ENCODE data around the gene PIK3R1. TPM values are rescaled to one million over a fixed set of nuclear protein-coding genes. Genes with fewer than 3 reads are reported as not detected.

Gene PIK3R1
- total and polyA plus RNA-seq, 2 of the 4 experiments (the other 2 are of a cell fraction), result 2.4 to 9.3 TPM

- H3K14ac ChIP-seq (replicated peaks; ENCODE audit: low read depth, low read length), result no peak overlapping the region
- ChIA-PET POLR2A (ENCODE audit: unreplicated experiment) (no interaction called here), CTCF (interaction anchor here (1.6 kb wide), 1 partner anchor 10 kb away, joined by 3 read pairs; no protein-coding TSS in a partner anchor)
- no peak overlapping the region; the same call in 1 of the 2 replicates for H3K18ac ChIP-seq (ENCODE audit: low read depth, low read length)
- H2BK120ac ChIP-seq (ENCODE audit: low read depth, low read length), result no peak overlapping the region
- DNase-seq (no peak), ATAC-seq (ENCODE audit: low read depth) (no peak)
- H2BK5ac ChIP-seq (ENCODE audit: low read depth, low read length, poor library complexity, severe bottlenecking), result no peak overlapping the region
- no peak for TF ChIP-seq CEBPB (IDR thresholded peaks at IDR 0.05; ENCODE audit: low read depth, low read length)
- TF ChIP-seq BHLHE40 (IDR thresholded peaks at IDR 0.05; ENCODE audit: low read depth, low read length), result no peak
- no peak for TF ChIP-seq SMC3 (IDR thresholded peaks at IDR 0.05; ENCODE audit: low read depth, low read length)
- TF ChIP-seq POLR2A (IDR thresholded peaks at IDR 0.05; ENCODE audit: low read depth, low read length), result no peak
- TF ChIP-seq RAD21 (IDR thresholded peaks at IDR 0.05; ENCODE audit: low read length), result no peak
- TF ChIP-seq MAFK (IDR thresholded peaks at IDR 0.05; ENCODE audit: low read depth, low read length), result no peak
- TF ChIP-seq USF2 (IDR thresholded peaks at IDR 0.05; ENCODE audit: low read depth, low read length), result no peak
- no peak for TF ChIP-seq FOS (IDR thresholded peaks at IDR 0.05; ENCODE audit: low read depth, low read length)
- H4K5ac ChIP-seq (ENCODE audit: low read depth, low read length), result no peak overlapping the region
- H2BK20ac ChIP-seq (ENCODE audit: low read depth, low read length), result no peak overlapping the region
- no peak overlapping the region for H4K91ac ChIP-seq (ENCODE audit: insufficient read depth, low read depth, low read length)
- no peaks in the 10 kb centered on the region for H4K20me1 ChIP-seq (ENCODE audit: insufficient read depth, low read length)
- dilution Hi-C loops (cut with HindIII; ENCODE audit: low sequenced_read_pairs, unreplicated experiment), result no loop called here
- H2AK5ac ChIP-seq (ENCODE audit: low read depth, low read length), result no peak overlapping the region
- peaks cover 16 to 28% of the 10 kb centered on the region in 2 experiments; a peak in 3 of 4 replicates for H3K79me1 ChIP-seq (ENCODE audit: low read depth in 1 of 2, low read length in 2 of 2)
- no peak overlapping the region for H3K27ac ChIP-seq (ENCODE audit: insufficient read depth, low read length)
- no peaks in the 10 kb centered on the region for H3K36me3 ChIP-seq (ENCODE audit: control insufficient read depth, insufficient read depth, low read length)
- no peak overlapping the region for H3K9ac ChIP-seq (ENCODE audit: low read depth, low read length)
- H3K4ac ChIP-seq (ENCODE audit: low read depth, low read length), result no peak overlapping the region; the same call in 1 of the 2 replicates
- BruUV-seq (replicated peaks), result no TSS peak
- H3K4me1 ChIP-seq (ENCODE audit: control insufficient read depth, insufficient read depth, low read length), result peaks cover 19% of the 10 kb centered on the region
- no peak overlapping the region for H2AK9ac ChIP-seq (replicated peaks; ENCODE audit: low read depth, low read length, poor library complexity)
- H3K4me2 ChIP-seq (ENCODE audit: low read depth, low read length), result no peak overlapping the region
- H3K27me3 ChIP-seq (ENCODE audit: control insufficient read depth, insufficient read depth, low read length), result no peaks in the 10 kb centered on the region
- H4K8ac ChIP-seq (ENCODE audit: low read depth in 2 of 2, low read length in 2 of 2), result no peak overlapping the region; a peak in 1 of 4 replicates
- intact Hi-C loops (cut with micrococcal nuclease), result no loop called here
- no peak overlapping the region for H2AFZ ChIP-seq (replicated peaks; ENCODE audit: low read length, poor library complexity)
- H3K56ac ChIP-seq (ENCODE audit: extremely low read depth, insufficient read depth, low read length), result no peak overlapping the region
- no peak overlapping the region for H2BK15ac ChIP-seq (ENCODE audit: low read depth, low read length)
- H3K23ac ChIP-seq (ENCODE audit: low read depth, low read length), result no peak overlapping the region
- H3K9me1 ChIP-seq (ENCODE audit: insufficient read depth, low read length), result peaks cover 10% of the 10 kb centered on the region
- in situ Hi-C loops (cut with MboI; ENCODE audit: low sequenced_read_pairs), result loop anchor here (25.0 kb wide), 1 partner anchor 1454 kb away; no protein-coding TSS in a partner anchor
- H3K4me3 ChIP-seq (ENCODE audit: insufficient read depth, low read depth, low read length), result no peak overlapping the region
- WGBS, 2 experiments (ENCODE audit: extremely low coverage in 2 of 2, insufficient read length in 1 of 2), result no CpG with 5 or more reads among the region's 1 CpG
- H3K9me3 ChIP-seq (ENCODE audit: control insufficient read depth, insufficient read depth, low read length), result no peaks in the 10 kb centered on the region
Measured at GRCh38 chr5:68266457-68266856, 50.9 kb downstream of the PIK3R1 start.
